Liver (tissue), 9 donors: Measurements from ENCODE around the gene SPRED1. TPM values are rescaled to one million over a fixed set of nuclear protein-coding genes. Genes with fewer than 3 reads are reported as not detected.

Experiments used
- DNase-seq: peaks from one replicate; pipeline ENCODE4 v3.0.0-alpha.2; 2017; ENCODE audit warnings: low spot score
- H3K27ac ChIP-seq, 2 donors: one replicate each; pipeline ENCODE4 v1.7.0; 2013; ENCODE audit warnings: inconsistent platforms in 2 of 2, low read length in 2 of 2, control low read depth in 1 of 2, low read depth in 1 of 2, mild to moderate bottlenecking in 1 of 2
- H3K27me3 ChIP-seq, 4 donors: one replicate each; pipeline versions ENCODE4 v1.6.1 to v1.7.0; 2013; ENCODE audit warnings: low read length in 3 of 4, inconsistent platforms in 1 of 4, mild to moderate bottlenecking in 1 of 4, moderate library complexity in 1 of 4; ENCODE audit not compliant: control insufficient read depth in 4 of 4, insufficient read depth in 4 of 4
- H3K36me3 ChIP-seq, 4 donors: one replicate each; pipeline versions ENCODE4 v1.6.1 to v1.7.0; 2013; ENCODE audit warnings: low read length in 3 of 4, mild to moderate bottlenecking in 3 of 4, low read depth in 1 of 4, moderate library complexity in 1 of 4; ENCODE audit not compliant: control insufficient read depth in 4 of 4, insufficient read depth in 3 of 4
- H3K4me1 ChIP-seq, 4 donors: one replicate each; pipeline versions ENCODE4 v1.6.1 to v1.7.0; 2013; ENCODE audit warnings: low read length in 3 of 4, mild to moderate bottlenecking in 3 of 4, moderate library complexity in 1 of 4; ENCODE audit not compliant: control insufficient read depth in 4 of 4, insufficient read depth in 4 of 4
- H3K4me3 ChIP-seq, 3 donors: one replicate each; pipeline versions ENCODE4 v1.6.1 to v1.7.0; 2013; ENCODE audit warnings: low read length in 3 of 3, control low read depth in 1 of 3, low read depth in 1 of 3, mild to moderate bottlenecking in 1 of 3
- H3K9ac ChIP-seq, 2 donors: one replicate each; pipeline ENCODE4 v1.7.0; 2013; ENCODE audit warnings: low read length in 2 of 2, mild to moderate bottlenecking in 2 of 2, moderate library complexity in 2 of 2, control low read depth in 1 of 2, low read depth in 1 of 2
- H3K9me3 ChIP-seq, 4 donors: one replicate each; pipeline versions ENCODE4 v1.6.1 to v1.7.0; 2013; ENCODE audit warnings: low read length in 3 of 4; ENCODE audit not compliant: control insufficient read depth in 4 of 4
- ATF3 ChIP-seq: IDR thresholded peaks from 2 replicates; pipeline ENCODE4 v1.6.1; 2016; ENCODE audit warnings: antibody characterized with exemption
- CTCF ChIP-seq: fragments of 150-350 bp; IDR thresholded peaks from 2 replicates; pipeline ENCODE4 v1.5.1; 2017; ENCODE audit warnings: improper control_type of control experiment, low read depth, low read length; ENCODE audit not compliant: missing input control
- EGR1 ChIP-seq, 2 donors: IDR thresholded peaks; 2 replicates each; pipeline ENCODE4 v1.6.1; 2016 to 2018; ENCODE audit warnings: antibody characterized with exemption in 2 of 2, low read depth in 2 of 2
- FOXA1 ChIP-seq: IDR thresholded peaks from 2 replicates; pipeline ENCODE4 v1.6.1; 2016; ENCODE audit warnings: antibody characterized with exemption
- FOXA2 ChIP-seq: IDR thresholded peaks from 2 replicates; pipeline ENCODE4 v1.6.1; 2016; ENCODE audit warnings: antibody characterized with exemption
- GABPA ChIP-seq, 2 donors: IDR thresholded peaks in 1 of 2; conservative IDR thresholded peaks in 1 of 2; 2 replicates each; pipeline ENCODE4 v1.6.1; 2016; ENCODE audit warnings: antibody characterized with exemption in 2 of 2, mild to moderate bottlenecking in 1 of 2, moderate library complexity in 1 of 2
- HNF4A ChIP-seq, 2 donors: conservative IDR thresholded peaks; 2 replicates each; pipeline ENCODE4 v1.6.1; 2016; ENCODE audit warnings: antibody characterized with exemption in 2 of 2, mild to moderate bottlenecking in 2 of 2
- HNF4G ChIP-seq: IDR thresholded peaks from 2 replicates; pipeline ENCODE4 v1.6.1; 2016; ENCODE audit warnings: antibody characterized with exemption
- JUND ChIP-seq, 2 donors: IDR thresholded peaks; 2 replicates each; pipeline ENCODE4 v1.6.1; 2016; ENCODE audit warnings: antibody characterized with exemption in 2 of 2
- NR2F2 ChIP-seq: IDR thresholded peaks from 2 replicates; pipeline ENCODE4 v1.6.1; 2016; ENCODE audit warnings: antibody characterized with exemption
- RAD21 ChIP-seq, 2 donors: IDR thresholded peaks; 2 replicates each; pipeline ENCODE4 v1.6.1; 2016; ENCODE audit warnings: antibody characterized with exemption in 2 of 2, mild to moderate bottlenecking in 2 of 2
- SP1 ChIP-seq: IDR thresholded peaks from 2 replicates; pipeline ENCODE4 v1.6.1; 2018; ENCODE audit warnings: antibody characterized with exemption, mild to moderate bottlenecking
- TAF1 ChIP-seq: conservative IDR thresholded peaks from 2 replicates; pipeline ENCODE4 v1.6.1; 2016; ENCODE audit warnings: antibody characterized with exemption, mild to moderate bottlenecking
- YY1 ChIP-seq: IDR thresholded peaks from 2 replicates; pipeline ENCODE4 v1.6.1; 2016; ENCODE audit warnings: antibody characterized with exemption, mild to moderate bottlenecking
- ZBTB33 ChIP-seq: IDR thresholded peaks from 2 replicates; pipeline ENCODE4 v1.6.1; 2016; ENCODE audit warnings: antibody characterized with exemption
- WGBS: extraction: QIAGEN DNeasy Blood & Tissue Kit; methylation state at CpG from one replicate; pipeline ENCODE4 v1.1.7; 2013; 5-methylcytosine and 5-hydroxymethylcytosine counted together
- polyA plus RNA-seq, 2 donors: library from polyadenylated mRNA; stranded (reverse) in 1 of 2; unstranded in 1 of 2; fragments of 200-250 nt in 1 of 2; fragments of >200 nt in 1 of 2; fragmentation: Nextera tagmentation in 1 of 2; extraction: Ambion mirVana in 1 of 2; gene quantifications; one replicate each; pipeline versions ENCODE4 v1.2.1 to v1.2.3, GENCODE V29; 2013 to 2015
- total RNA-seq, 2 donors: library from RNA; depleted of rRNA; stranded (reverse); fragments of >200 nt; gene quantifications; one replicate each; pipeline ENCODE4 v1.2.3, GENCODE V29; 2014
- TF ChIP-seq, protein P1 (sequence below): IDR thresholded peaks from 2 replicates; pipeline ENCODE4 v1.6.1; 2016; ENCODE audit warnings: antibody characterized with exemption
- TF ChIP-seq, protein P2 (sequence below): IDR thresholded peaks from 2 replicates; pipeline ENCODE4 v1.6.1; 2016; ENCODE audit warnings: antibody characterized with exemption, mild to moderate bottlenecking
- donor health status: healthy.
- donor health status: healthy.
- donor health status: healthy.
- donor health status: healthy.
- donor health status: healthy.

Gene SPRED1
- total and polyA plus RNA-seq, 4 donors: 1.2 to 7.7 (median 4.4) TPM

DNA sequence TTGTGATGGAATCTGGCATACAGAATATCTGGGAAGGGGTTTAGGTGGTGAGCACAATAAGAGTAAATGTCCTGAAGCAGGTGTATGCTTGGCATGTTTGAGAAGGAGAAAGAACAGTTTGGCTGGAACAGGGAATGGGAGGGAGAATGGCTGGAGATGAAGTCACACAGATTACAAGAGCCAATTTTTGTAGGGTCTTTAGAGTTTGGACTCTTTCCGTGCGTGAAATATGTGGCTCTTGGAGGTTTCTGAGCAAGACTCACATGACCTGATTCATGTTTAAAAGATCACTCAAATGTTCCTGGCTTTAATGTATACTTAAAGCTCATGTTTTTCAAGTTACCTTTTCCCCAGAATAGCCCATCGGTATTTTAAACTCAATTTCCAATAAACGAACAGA lies 32.8 kb downstream of the SPRED1 start:
- DNase-seq: no peak
- H3K9ac ChIP-seq: no peak overlapping the region
- WGBS: 91% methylated on average over 4 of the region's 4 CpGs
- no peak overlapping the region for H3K27ac ChIP-seq
- TF ChIP-seq HNF4A (conservative IDR thresholded peaks at IDR 0.05) (no peak), TAF1 (no peak), SP1 (no peak), YY1 (no peak)
- no peak overlapping the region for H3K4me3 ChIP-seq
- peaks cover 0 to 2% (median 0%) of the 10 kb centered on the region in 4 donors for H3K9me3 ChIP-seq
- H3K27me3 ChIP-seq: no peaks in the 10 kb centered on the region
- H3K4me1 ChIP-seq: no peaks in the 10 kb centered on the region
- peaks cover 0 to 3% (median 0%) of the 10 kb centered on the region in 4 donors for H3K36me3 ChIP-seq

DNA sequence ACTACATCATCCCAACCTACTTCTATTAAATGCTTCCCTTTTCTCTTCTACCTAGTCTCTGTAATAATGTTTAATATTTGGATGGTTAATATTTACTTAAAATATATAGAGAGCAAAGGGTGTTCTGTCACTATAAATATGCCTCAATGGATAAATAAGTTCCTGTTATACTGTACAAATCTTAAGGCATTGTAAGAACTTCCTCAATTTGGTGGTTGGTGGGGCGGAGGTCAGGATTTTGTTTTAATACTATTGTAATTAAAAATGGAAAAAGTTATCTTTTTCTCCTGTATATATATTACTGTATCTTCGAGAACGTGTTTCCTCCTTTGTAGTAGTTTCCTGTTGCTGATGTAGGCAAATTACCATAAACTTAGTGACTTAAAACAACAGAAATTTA lies 41.5 kb downstream of the SPRED1 start:
- Histone ChIP-seq H3K9ac (no peak overlapping the region), H3K9me3 (peaks cover 0 to 2% (median 0%) of the 10 kb centered on the region in 4 donors), H3K27me3 (no peaks in the 10 kb centered on the region), H3K4me1 (no peaks in the 10 kb centered on the region), H3K4me3 (no peak overlapping the region), H3K36me3 (peaks cover 0 to 3% (median 0%) of the 10 kb centered on the region in 4 donors), H3K27ac (no peak overlapping the region)
- 75% methylated on average over 3 of the region's 3 CpGs for WGBS
- TF ChIP-seq RAD21 (IDR thresholded peaks at IDR 0.05): no peak
- no peak for TF ChIP-seq HNF4G
- no peak for TF ChIP-seq GABPA (IDR thresholded peaks at IDR 0.05 in 1 of 2, conservative IDR thresholded peaks at IDR 0.05 in 1 of 2)
- TF ChIP-seq FOXA2: no peak
- no peak for TF ChIP-seq FOXA1
- no peak for TF ChIP-seq ZBTB33
- DNase-seq: no peak

GRCh38 chr15:38297623-38298388 lies 45.2 kb downstream of the SPRED1 start:
- H3K36me3 ChIP-seq: no peaks in the 10 kb centered on the region
- no peak overlapping the region for H3K4me3 ChIP-seq
- no peak overlapping the region for H3K27ac ChIP-seq
- H3K9ac ChIP-seq: no peak overlapping the region
- no peaks in the 10 kb centered on the region for H3K9me3 ChIP-seq
- 69% methylated on average over 4 of the region's 4 CpGs for WGBS
- no peaks in the 10 kb centered on the region for H3K4me1 ChIP-seq
- no peaks in the 10 kb centered on the region for H3K27me3 ChIP-seq
- no peak for DNase-seq
- TF ChIP-seq YY1: no peak
- TF ChIP-seq, protein P1, sequence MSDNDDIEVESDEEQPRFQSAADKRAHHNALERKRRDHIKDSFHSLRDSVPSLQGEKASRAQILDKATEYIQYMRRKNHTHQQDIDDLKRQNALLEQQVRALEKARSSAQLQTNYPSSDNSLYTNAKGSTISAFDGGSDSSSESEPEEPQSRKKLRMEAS: no peak
- TF ChIP-seq GABPA (IDR thresholded peaks at IDR 0.05 in 1 of 2, conservative IDR thresholded peaks at IDR 0.05 in 1 of 2): no peak
- no peak for TF ChIP-seq RAD21 (IDR thresholded peaks at IDR 0.05)
- TF ChIP-seq FOXA2: no peak
- no peak for TF ChIP-seq SP1
- no peak for TF ChIP-seq ZBTB33
- TF ChIP-seq NR2F2: no peak
- TF ChIP-seq EGR1 (IDR thresholded peaks at IDR 0.05; ENCODE audit: low read depth in 2 of 2): no peak
- TF ChIP-seq HNF4A (conservative IDR thresholded peaks at IDR 0.05): no peak
- TF ChIP-seq TAF1: no peak
- TF ChIP-seq HNF4G: no peak
- TF ChIP-seq, protein P2, sequence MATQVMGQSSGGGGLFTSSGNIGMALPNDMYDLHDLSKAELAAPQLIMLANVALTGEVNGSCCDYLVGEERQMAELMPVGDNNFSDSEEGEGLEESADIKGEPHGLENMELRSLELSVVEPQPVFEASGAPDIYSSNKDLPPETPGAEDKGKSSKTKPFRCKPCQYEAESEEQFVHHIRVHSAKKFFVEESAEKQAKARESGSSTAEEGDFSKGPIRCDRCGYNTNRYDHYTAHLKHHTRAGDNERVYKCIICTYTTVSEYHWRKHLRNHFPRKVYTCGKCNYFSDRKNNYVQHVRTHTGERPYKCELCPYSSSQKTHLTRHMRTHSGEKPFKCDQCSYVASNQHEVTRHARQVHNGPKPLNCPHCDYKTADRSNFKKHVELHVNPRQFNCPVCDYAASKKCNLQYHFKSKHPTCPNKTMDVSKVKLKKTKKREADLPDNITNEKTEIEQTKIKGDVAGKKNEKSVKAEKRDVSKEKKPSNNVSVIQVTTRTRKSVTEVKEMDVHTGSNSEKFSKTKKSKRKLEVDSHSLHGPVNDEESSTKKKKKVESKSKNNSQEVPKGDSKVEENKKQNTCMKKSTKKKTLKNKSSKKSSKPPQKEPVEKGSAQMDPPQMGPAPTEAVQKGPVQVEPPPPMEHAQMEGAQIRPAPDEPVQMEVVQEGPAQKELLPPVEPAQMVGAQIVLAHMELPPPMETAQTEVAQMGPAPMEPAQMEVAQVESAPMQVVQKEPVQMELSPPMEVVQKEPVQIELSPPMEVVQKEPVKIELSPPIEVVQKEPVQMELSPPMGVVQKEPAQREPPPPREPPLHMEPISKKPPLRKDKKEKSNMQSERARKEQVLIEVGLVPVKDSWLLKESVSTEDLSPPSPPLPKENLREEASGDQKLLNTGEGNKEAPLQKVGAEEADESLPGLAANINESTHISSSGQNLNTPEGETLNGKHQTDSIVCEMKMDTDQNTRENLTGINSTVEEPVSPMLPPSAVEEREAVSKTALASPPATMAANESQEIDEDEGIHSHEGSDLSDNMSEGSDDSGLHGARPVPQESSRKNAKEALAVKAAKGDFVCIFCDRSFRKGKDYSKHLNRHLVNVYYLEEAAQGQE: no peak
- TF ChIP-seq ATF3: no peak
- TF ChIP-seq FOXA1: no peak
- TF ChIP-seq CTCF: no peak
- no peak for TF ChIP-seq JUND (IDR thresholded peaks at IDR 0.05)
